ENCODE results near the gene PPM1E. TPM values are rescaled to one million over a fixed set of nuclear protein-coding genes. Genes with fewer than 3 reads are reported as not detected.
"Not testable (repeated sequence)": the region's sequence is repeated elsewhere in the genome, so short reads cannot be mapped to it uniquely, and the experiment has no call there.

PPM1E gene
- total RNA-seq, 4 donors from 2014 or later = 0.42 to 0.91 (median 0.67) TPM

GRCh38 chr17:58837699-58838098 is 82.0 kb downstream of the PPM1E start:
- H3K4me1 ChIP-seq = no peaks in the 10 kb centered on the region
- intact Hi-C loops (cut with DNase I) = no loop called here
- DNase-seq (ENCODE audit: extremely low spot score) = no peak
- H3K9me3 ChIP-seq = no peaks in the 10 kb centered on the region
- H3K27ac ChIP-seq (replicated peaks in 1 of 4) = no peak overlapping the region
- H3K27me3 ChIP-seq = peaks cover 0 to 3% (median 0%) of the 10 kb centered on the region in 4 donors
- H3K4me3 ChIP-seq = no peak overlapping the region
- 44% methylated on average over 5 of the region's 5 CpGs for WGBS
- no peaks in the 10 kb centered on the region for H3K36me3 ChIP-seq
- TF ChIP-seq, protein P1, sequence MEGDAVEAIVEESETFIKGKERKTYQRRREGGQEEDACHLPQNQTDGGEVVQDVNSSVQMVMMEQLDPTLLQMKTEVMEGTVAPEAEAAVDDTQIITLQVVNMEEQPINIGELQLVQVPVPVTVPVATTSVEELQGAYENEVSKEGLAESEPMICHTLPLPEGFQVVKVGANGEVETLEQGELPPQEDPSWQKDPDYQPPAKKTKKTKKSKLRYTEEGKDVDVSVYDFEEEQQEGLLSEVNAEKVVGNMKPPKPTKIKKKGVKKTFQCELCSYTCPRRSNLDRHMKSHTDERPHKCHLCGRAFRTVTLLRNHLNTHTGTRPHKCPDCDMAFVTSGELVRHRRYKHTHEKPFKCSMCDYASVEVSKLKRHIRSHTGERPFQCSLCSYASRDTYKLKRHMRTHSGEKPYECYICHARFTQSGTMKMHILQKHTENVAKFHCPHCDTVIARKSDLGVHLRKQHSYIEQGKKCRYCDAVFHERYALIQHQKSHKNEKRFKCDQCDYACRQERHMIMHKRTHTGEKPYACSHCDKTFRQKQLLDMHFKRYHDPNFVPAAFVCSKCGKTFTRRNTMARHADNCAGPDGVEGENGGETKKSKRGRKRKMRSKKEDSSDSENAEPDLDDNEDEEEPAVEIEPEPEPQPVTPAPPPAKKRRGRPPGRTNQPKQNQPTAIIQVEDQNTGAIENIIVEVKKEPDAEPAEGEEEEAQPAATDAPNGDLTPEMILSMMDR (IDR thresholded peaks at IDR 0.05) = no peak
- TF ChIP-seq POLR2AphosphoS5 (IDR thresholded peaks at IDR 0.05) = no peak
- no peak for TF ChIP-seq POLR2A (IDR thresholded peaks at IDR 0.05; ENCODE audit: low read depth)
- TF ChIP-seq EP300 (IDR thresholded peaks at IDR 0.05) = no peak

DNA sequence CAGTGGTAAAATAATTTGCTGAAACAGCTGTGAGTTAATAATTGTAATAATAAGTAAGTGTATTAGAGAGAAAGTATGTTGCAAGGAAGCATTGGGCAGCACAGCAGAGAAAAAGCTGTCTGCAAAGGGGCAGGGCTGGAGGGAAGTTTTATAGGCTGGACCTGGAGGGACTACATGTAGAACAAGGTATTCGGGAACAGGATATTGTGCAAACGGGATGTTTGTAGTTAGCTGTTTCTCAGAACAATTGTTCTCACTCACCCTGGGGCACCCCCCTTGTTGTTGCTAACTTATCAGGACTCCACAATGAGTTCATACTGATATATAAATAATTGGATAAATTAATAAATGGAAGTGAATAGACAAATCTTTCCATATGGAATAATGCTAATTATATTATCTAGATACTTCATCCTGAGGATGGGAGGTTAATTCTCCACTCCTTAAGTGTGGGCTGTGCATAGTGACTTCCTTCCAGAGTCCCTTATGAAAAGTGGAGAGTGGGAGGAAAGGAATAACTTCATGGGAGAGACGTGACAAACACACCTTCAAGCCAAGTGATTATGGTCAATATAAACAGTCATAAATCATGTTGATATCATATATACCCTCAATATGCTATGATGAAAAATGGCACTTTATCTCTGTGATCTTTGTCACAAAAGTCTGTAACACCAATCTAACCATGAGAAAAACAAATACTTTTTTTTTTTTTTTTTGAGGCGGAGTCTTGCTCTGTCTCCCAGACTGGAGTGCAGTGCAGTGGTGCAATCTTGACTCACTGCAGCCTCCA is 85.4 kb downstream of the PPM1E start:
- intact Hi-C loops (cut with DNase I) = no loop called here
- H3K36me3 ChIP-seq = no peaks in the 10 kb centered on the region

DNA sequence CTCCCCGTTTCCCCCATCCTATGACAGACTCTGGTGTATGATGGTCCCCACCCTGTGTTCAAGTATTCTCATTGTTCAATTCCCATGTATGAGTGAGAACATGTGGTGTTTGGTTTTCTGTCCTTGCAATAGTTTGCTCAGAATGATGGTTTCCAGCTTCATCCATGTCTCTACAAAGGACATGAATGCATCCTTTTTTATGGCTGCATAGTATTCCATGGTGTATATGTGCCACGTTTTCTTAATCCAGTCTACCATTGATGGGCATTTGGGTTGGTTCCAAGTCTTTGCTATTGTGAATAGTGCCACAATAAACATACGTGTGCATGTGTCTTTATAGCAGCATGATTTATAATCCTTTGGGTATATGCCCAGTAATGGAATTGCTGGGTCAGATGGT is 90.8 kb downstream of the PPM1E start:
- intact Hi-C loops (cut with DNase I); H3K4me3 ChIP-seq; H3K27ac ChIP-seq (replicated peaks in 1 of 4); H3K36me3 ChIP-seq; H3K27me3 ChIP-seq; H3K9me3 ChIP-seq; DNase-seq (ENCODE audit: extremely low spot score); H3K4me1 ChIP-seq: not testable (repeated sequence)
- 81% methylated on average over 3 of the region's 3 CpGs for WGBS

More for the DNA sequence above, 85.4 kb downstream of the PPM1E start:
- Histone ChIP-seq H3K9me3 (no peaks in the 10 kb centered on the region), H3K4me1 (no peaks in the 10 kb centered on the region), H3K4me3 (no peak overlapping the region), H3K27me3 (no peaks in the 10 kb centered on the region), H3K27ac (replicated peaks in 1 of 4) (no peak overlapping the region)
- 68% methylated on average over 4 of the region's 4 CpGs for WGBS
- no peak for TF ChIP-seq POLR2AphosphoS5 (IDR thresholded peaks at IDR 0.05)
- no peak for TF ChIP-seq EP300 (IDR thresholded peaks at IDR 0.05)
- TF ChIP-seq, protein P1 (IDR thresholded peaks at IDR 0.05) = no peak
- no peak for TF ChIP-seq POLR2A (IDR thresholded peaks at IDR 0.05; ENCODE audit: low read depth)
- no peak for DNase-seq (ENCODE audit: extremely low spot score)

DNA sequence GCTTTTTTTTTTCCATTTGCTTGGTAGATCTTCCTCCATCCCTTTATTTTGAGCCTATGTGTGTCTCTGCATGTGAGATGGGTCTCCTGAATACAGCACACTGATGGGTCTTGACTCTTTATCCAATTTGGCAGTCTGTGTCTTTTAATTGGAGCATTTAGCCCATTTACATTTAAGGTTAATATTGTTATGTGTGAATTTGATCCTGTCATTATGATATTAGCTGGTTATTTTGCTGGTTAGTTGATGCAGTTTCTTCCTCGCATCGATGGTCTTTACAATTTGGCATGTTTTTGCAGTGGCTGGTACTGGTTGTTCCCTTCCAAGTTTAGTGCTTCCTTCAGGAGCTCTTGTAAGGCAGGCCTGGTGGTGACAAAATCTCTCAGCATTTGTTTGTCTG is 94.5 kb downstream of the PPM1E start:
- 95% methylated on average over 2 of the region's 2 CpGs for WGBS

GRCh38 chr17:58865301-58865700 is 109.6 kb downstream of the PPM1E start:
- Histone ChIP-seq H3K27ac (replicated peaks in 1 of 4) (no peak overlapping the region), H3K27me3 (no peaks in the 10 kb centered on the region), H3K4me1 (no peaks in the 10 kb centered on the region), H3K36me3 (no peaks in the 10 kb centered on the region), H3K4me3 (no peak overlapping the region), H3K9me3 (peaks cover 0 to 9% (median 3%) of the 10 kb centered on the region in 4 donors)
- intact Hi-C loops (cut with DNase I) = no loop called here
- WGBS = 88% methylated on average over 6 of the region's 6 CpGs
- no peak for DNase-seq (ENCODE audit: extremely low spot score)
- TF ChIP-seq EP300 (IDR thresholded peaks at IDR 0.05) (no peak), POLR2A (IDR thresholded peaks at IDR 0.05; ENCODE audit: low read depth) (no peak), POLR2AphosphoS5 (IDR thresholded peaks at IDR 0.05) (no peak)
- TF ChIP-seq, protein P1 (IDR thresholded peaks at IDR 0.05) = no peak

More for the DNA sequence above, 94.5 kb downstream of the PPM1E start:
- intact Hi-C loops (cut with DNase I); H3K4me1 ChIP-seq; H3K36me3 ChIP-seq; H3K9me3 ChIP-seq; H3K27ac ChIP-seq (replicated peaks in 1 of 4); H3K4me3 ChIP-seq; H3K27me3 ChIP-seq; DNase-seq (ENCODE audit: extremely low spot score): not testable (repeated sequence)

DNA sequence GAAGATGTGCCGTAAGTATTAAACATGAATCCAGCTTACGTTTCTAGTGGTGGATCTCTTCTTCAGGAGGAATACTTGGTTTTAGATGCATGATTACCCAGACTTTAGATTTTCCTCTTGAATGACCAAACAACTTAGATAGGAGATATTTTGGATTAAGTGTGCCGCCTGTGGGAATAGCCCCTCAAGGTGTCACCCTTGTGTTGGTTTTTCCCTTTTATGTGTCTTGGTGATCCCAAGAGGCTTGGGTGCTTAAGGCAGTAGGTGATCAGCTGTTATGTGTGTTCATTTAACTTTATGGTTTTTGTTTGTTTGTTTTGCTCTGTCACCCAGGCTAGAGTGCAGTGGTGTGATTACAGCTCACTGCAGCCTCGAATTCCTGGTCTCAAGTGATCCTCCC is 115.1 kb downstream of the PPM1E start:
- 84% methylated on average over 4 of the region's 4 CpGs for WGBS
- intact Hi-C loops (cut with DNase I) = no loop called here
- TF ChIP-seq POLR2A (IDR thresholded peaks at IDR 0.05; ENCODE audit: low read depth) (no peak), EP300 (IDR thresholded peaks at IDR 0.05) (no peak), POLR2AphosphoS5 (IDR thresholded peaks at IDR 0.05) (no peak)
- TF ChIP-seq, protein P1 (IDR thresholded peaks at IDR 0.05) = no peak
- DNase-seq (ENCODE audit: extremely low spot score) = no peak
- H3K9me3 ChIP-seq = no peaks in the 10 kb centered on the region
- no peak overlapping the region for H3K27ac ChIP-seq (replicated peaks in 1 of 4)
- H3K36me3 ChIP-seq = no peaks in the 10 kb centered on the region
- no peaks in the 10 kb centered on the region for H3K27me3 ChIP-seq
- H3K4me3 ChIP-seq = no peak overlapping the region
- H3K4me1 ChIP-seq = no peaks in the 10 kb centered on the region

Data from esophagus muscularis mucosa (tissue), 4 donors.